OCI-LY1 (cell line): Measurements from ENCODE around the gene PTPRN2.

Source experiments
- CTCF ChIP-seq: fragments of 200-600 bp; sonication (generic), shearing (Covaris generic); IDR thresholded peaks from 2 replicates; pipeline ENCODE4 v1.5.1; 2017; ENCODE audit warnings: mild to moderate bottlenecking, antibody characterized with exemption, low read length, moderate library complexity, mixed read lengths
- EZH2 ChIP-seq: fragments of 200-600 bp; sonication (generic), shearing (Covaris generic); IDR thresholded peaks from 2 replicates; pipeline ENCODE4 v1.8.0; 2017; ENCODE audit warnings: borderline replicate concordance, mixed run types, mild to moderate bottlenecking, antibody characterized with exemption, low read length, moderate library complexity, mixed read lengths

DNA sequence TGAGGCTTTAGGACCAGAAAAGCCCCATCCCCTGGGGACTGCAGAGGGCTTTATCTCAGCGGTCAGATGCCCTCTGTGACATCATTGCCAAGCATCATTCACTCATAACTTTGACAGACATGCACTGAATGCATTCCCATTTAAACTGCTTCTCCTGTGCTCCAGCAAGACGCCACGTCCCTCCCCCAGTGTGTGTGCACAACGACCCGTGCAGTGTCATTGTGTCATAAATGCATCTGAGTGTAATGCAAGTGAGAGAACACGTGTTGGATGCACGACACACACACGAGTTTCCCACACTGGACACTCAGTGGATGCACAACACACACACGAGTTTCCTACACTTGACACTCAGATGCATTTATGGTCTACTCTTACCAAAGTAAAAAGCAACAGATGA, 337.9 kb downstream of the PTPRN2 start:
- TF ChIP-seq CTCF (no peak), EZH2 (no peak)
